Keratinocyte (primary cell): ENCODE data around the gene CD44.

ENCODE experiments used
- CTCF ChIP-seq, 3 experiments: IDR thresholded peaks in 1 of 3; conservative IDR thresholded peaks in 1 of 3; optimal IDR thresholded peaks in 1 of 3; 2 replicates in 2 of 3; 3 replicates in 1 of 3; pipeline versions ENCODE3 to v1.5.1; 2011; ENCODE audit warnings: low read length in 3 of 3, mild to moderate bottlenecking in 3 of 3, moderate library complexity in 2 of 3, control low read depth in 1 of 3, inconsistent platforms in 1 of 3; ENCODE audit not compliant: insufficient read depth in 2 of 3; ENCODE audit errors: extremely low read depth in 1 of 3
- EZH2 ChIP-seq: IDR thresholded peaks from one replicate; pipeline ENCODE4 v1.6.1; 2012; ENCODE audit warnings: inconsistent platforms, mild to moderate bottlenecking, low read length, moderate library complexity

DNA sequence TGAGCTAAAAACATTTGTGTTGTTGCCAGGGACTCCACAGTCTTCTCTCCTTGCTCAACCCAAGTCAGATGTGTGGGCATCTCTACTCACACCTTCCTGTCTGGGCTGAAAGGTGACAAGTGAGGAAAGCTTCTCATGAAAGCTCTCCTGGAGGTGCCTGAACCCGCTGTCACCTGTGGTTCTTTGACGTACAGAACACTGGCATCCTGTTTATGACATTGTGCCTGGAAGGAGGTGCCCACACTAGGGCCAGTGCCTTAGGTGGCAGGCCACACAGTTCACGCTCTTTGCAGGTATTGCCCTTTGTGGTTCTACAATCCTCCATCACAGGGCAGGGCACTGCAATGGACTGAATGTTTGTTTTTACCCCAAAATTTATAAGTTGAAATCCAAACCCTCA, 108.5 kb downstream of the CD44 start:
- TF ChIP-seq CTCF (optimal IDR thresholded peaks at IDR 0.05 in 1 of 3, IDR thresholded peaks at IDR 0.05 in 1 of 3, conservative IDR thresholded peaks at IDR 0.05 in 1 of 3; ENCODE audit: extremely low read depth in 1 of 3, insufficient read depth in 2 of 3, low read length in 3 of 3) (no peak), EZH2 (no peak)
